Right kidney (tissue), 1 donor: ENCODE data around the gene SPOCK2.
A peak's percentile ranks its signal among the peaks of the same experiment; 100 is the strongest.
"Not testable (repeated sequence)": the region's sequence is repeated elsewhere in the genome, so short reads cannot be mapped to it uniquely, and the experiment has no call there.

Experiments used
- DNase-seq: peaks from one replicate; pipeline ENCODE4 v3.0.0-alpha.2; 2016

Gene SPOCK2

DNA sequence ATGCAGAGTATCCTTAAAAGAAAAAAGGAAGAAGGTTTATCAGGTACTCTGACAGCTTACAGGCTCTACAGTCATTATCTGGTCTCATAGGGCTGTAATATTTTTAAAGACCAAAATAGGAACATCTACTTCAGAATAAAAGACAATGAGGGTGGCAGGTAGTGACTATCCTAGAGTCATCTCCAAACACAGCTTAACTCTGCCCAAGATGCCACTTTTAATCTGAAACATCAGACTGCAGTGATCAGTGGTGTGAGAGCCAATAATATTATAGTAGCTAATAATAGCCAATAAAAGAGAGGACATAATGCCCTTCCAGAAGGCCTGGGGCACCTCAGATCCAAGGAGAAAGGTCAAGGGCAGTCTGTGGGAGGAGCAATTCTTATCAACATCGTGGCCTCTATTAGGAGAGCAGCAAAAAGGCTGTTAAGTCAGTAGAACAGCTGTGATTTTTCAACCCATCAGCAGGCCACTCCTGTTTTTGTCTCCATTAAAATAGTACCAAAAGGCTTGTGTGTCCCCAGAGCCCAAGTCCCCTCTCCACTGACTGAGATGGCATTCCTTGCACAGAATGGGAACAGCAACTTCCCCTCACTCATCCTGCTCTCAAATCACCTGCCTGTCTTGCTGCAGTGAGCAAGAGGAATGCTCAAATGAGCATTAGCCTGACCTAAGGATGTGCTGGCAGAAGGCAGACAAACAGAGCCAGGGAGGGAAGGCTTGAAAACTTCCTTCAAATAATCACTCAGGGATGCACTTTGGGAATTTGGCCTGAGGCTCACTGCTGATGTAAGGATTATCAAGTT, 20.7 kb upstream of the SPOCK2 start:
- DNase-seq, result no peak

DNA sequence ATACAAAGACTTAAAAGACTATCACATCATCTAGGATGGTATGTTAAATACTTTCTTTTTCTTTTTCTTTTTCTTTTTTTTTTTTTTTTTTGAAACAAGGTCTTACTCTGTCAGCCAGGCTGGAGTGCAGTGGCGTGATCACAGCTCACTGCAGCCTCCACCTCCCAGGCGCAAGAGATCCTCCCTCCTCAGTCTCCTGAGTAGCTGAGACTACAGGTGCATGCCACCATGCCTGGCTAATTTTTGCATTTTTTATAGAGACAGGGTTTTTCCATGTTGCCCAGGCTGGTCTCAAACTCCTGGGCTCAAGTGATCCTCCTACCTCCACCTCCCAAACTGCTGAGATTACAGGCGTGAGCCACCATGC, 19.6 kb upstream of the SPOCK2 start:
- DNase-seq, result not testable (repeated sequence)

GRCh38 chr10:72107325-72108003, 19.1 kb upstream of the SPOCK2 start:
- no peak for DNase-seq

- DNase-seq, result no peak
These were observed 18.5 kb upstream of the SPOCK2 start for GRCh38 chr10:72106896-72107295.

GRCh38 chr10:72106154-72106849, 18.0 kb upstream of the SPOCK2 start:
- DNase-seq, result no peak

GRCh38 chr10:72105710-72106109, 17.4 kb upstream of the SPOCK2 start:
- no peak for DNase-seq

DNA sequence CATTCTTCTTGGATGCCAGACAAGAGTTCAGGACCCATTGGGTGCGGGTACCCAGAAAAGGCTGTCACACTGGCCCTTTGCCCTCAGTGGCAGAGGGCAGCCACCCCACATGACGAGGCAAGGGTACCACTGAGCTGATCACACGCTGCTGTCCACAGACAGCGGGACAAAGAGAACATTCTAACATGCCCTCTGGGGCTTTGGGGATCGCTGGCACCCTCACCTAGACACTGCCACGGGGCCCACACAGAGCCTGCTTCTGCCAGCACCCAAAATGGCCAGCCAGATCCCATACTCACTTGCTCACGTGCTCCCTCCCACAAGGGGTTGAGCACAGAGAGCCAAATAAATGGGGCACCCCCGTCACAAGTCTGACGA, 16.7 kb upstream of the SPOCK2 start:
- DNase-seq, result no peak

- DNase-seq, result no peak
These were observed 16.2 kb upstream of the SPOCK2 start for GRCh38 chr10:72104472-72105097.

DNA sequence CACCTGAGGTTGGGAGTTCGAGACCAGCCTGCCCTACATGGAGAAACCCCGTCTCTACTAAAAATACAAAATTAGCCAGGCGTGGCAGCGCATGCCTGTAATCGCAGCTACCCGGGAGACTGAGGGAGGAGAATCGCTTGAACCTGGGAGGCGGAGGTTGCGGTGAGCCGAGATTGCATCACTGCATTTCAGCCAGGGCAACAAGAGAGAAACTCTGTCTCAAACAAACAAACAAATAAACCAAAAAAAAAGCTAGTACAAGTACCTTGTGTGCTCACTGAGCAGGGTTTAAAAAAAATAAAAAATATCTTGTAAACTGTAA, 11.2 kb upstream of the SPOCK2 start:
- no peak for DNase-seq

DNA sequence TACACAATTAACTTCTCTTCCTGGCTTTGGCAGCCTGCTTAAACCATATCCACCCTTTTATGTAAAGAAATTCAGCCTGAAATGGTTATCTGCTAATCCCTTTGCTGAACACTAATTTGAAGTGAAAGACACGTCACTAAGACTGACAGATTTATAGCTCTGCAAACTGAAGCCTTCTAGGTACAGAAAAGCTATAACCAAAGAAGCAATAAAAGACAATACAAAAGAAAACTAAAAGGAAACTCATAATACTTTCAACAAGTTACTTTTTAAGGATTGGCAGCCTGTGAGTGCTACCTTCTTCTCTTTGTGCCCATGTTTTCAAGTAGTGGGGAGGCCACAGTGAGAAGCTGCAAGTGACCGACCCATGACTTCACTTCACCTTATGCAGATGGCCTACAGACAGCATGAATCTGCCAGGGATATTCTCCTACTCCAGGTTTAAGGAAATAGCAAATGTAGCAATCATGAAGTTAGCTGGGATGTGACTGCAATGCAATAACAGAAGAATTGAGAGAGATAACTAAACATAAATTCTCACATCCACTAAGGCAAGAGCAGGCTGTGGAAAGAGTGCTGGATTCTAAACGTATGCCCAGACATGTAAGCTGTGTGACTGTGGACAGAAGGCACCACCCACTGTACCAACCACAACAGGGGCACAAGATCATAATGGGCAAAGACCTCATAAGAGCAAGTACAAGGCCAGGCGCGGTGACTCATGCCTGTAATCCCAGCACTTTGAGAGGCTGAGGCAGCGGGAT, 10.7 kb upstream of the SPOCK2 start:
- no peak for DNase-seq

- no peak for DNase-seq
These were observed 10.0 kb upstream of the SPOCK2 start for GRCh38 chr10:72098301-72098835.

DNA sequence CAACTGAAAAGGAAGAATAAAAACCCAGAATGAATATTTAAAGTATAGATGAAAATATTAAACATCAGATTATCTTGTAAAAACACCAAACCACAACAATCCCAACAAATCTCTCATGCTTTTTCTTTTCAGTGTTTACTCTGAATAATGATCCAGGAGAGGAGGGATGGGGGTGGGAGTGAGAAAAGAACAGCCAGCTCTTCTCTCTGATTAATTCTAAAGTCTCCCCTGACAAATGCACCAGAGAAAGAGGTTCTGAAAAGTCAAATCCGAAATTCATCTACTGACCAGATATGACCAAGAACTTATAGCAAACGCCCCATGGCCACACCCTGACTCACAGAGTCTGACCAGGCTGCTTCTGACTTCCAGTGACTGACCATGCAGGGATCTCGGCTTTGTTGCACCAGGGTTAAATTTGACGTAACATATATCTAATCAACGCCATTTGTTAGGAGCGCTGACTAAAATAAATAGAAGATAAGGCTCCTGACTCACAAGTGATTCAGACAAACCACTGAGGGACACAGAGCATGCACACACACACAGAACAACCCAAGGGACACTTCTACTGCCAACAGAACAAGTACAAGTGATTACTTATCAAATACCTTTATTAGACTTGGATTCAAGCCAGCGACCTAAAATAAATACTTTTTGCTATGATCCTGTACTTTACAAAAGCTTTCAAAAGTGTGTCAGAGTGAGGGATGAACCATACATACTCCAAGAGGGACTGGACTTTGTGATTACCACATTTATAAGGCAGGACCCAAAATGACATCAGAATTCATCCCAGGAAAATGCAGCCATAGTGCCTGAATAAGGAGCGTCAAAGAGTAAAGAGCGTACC, 9.3 kb upstream of the SPOCK2 start:
- DNase-seq, result no peak

DNA sequence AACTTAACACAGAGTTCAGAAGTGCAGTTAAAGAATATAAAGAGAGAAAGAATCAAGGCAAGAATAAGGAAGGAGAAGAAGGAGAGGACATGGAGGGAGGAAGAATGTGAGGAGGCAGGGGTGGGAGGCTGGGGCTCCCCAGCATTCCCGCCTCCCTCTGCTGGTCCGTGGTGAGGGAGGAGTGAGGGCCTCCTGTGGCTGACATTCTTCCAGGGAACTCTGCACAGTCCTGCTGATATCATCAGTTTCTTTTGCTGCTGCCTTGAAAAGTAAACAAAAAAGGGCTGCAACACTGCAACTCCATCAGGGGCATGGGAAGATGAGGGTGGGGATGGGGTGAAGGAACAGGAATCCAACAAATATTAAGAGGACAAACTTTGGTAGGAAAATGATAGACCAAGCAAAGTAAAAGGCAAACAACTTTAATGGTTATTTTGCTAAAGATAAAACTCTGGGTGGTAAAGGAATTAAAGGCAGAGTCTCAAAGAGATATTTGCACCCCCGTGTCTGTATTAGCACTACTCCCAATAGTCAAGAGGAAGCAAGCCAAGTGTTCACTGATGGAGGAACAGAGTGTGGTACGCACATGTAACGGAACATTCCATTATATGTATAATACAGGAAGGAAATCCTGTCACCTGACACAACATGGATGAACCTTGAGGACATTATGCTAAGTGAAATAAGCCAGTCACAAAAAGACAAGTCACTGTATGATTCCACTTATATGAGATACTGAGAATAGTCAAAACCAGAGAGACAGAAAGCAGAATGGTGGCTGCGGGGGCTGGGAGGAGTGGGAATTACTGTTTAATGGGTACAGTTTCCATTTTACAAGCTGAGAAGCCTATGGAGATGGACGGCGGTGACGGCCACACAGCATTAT, 8.0 kb upstream of the SPOCK2 start:
- DNase-seq, result peak; percentile 36

DNA sequence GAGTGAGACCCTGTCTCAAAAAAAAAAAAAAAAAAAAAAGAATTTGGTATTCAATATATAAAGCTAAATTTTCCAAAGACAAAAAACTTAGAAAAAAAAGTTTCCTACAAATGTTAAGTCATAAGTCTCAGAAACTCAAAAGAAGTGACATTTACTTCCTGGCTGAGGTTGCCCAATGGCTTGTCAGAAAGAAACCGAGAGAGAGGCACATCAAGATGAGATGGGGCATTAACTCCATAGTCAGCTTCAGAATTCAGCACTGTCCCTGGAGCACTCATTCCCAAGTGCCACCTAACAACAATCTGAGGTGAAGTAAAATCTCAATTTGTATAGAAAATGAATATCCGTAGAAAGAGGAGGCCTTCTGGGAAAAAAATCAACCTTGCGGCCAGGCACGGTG, 6.8 kb upstream of the SPOCK2 start:
- no peak for DNase-seq

DNA sequence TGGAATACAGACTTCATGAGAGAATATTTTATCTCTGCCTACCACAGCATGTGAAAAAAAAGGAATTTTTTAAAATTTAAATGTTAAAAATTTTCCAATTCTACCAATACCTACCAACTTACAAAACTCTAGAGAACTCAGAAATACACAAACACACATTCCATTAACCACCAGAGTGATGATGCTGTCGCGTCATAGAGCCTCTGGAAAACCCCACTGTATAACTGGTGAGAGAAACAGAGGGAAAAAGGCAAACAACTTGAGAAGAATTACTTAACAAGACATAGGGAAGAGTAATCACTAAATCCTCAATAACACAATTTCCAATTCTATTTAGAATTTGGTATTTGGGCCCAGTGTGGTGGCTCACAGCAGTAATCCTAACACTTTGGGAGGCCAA, 6.2 kb upstream of the SPOCK2 start:
- no peak for DNase-seq

- no peak for DNase-seq
These were observed 5.1 kb upstream of the SPOCK2 start for GRCh38 chr10:72093450-72093849.

- no peak for DNase-seq
These were observed 4.6 kb upstream of the SPOCK2 start for GRCh38 chr10:72092987-72093386.

- no peak for DNase-seq
These were observed 4.0 kb upstream of the SPOCK2 start for GRCh38 chr10:72092171-72092924.

- no peak for DNase-seq
These were observed 2.0 kb upstream of the SPOCK2 start for GRCh38 chr10:72090326-72090725.
